IPS-11a (cell line): ENCODE measurements around the gene ADCK2.
"Not testable (repeated sequence)": the region's sequence is repeated elsewhere in the genome, so short reads cannot be mapped to it uniquely, and the experiment has no call there.

ENCODE experiments used
- H3K4me3 ChIP-seq: one replicate; pipeline ENCODE4 v1.5.1; 2013; ENCODE audit warnings: low read depth, low read length, control low read depth

ADCK2 gene

GRCh38 chr7:140738280-140738679 lies 65.5 kb downstream of the ADCK2 start:
- no peak overlapping the region for H3K4me3 ChIP-seq

DNA sequence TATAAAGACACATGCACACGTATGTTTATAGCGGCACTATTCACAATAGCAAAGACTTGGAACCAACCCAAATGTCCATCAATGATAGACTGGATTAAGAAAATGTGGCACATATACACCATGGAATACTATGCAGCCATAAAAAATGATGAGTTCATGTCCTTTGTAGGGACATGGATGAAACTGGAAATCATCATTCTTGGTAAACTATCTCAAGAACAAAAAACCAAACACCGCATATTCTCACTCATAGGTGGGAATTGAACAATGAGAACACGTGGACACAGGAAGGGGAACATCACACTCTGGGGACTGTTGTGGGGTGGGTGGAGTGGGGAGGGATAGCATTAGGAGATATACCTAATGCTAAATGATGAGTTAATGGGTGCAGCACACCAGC lies 70.5 kb downstream of the ADCK2 start:
- not testable (repeated sequence) for H3K4me3 ChIP-seq

- no peak overlapping the region for H3K4me3 ChIP-seq
Observed at GRCh38 chr7:140744005-140744404, 71.3 kb downstream of the ADCK2 start.
